NOMO-1 (cell line): ENCODE results near the gene ACTR10.

Experiments
- DNase-seq, 2 experiments: peaks; one replicate each; lab custom pipeline; 2025; ENCODE audit not compliant: unreplicated experiment in 2 of 2; lab: John Stamatoyannopoulos, UW

The ACTR10 gene

GRCh38 chr14:58278177-58278576 is 78.2 kb downstream of the ACTR10 start:
- DNase-seq, result no peak

- DNase-seq, result peak; percentile 31 to 79
Observed at GRCh38 chr14:58280954-58281787, 81.2 kb downstream of the ACTR10 start.

- no peak for DNase-seq
Observed at GRCh38 chr14:58281969-58282368, 82.0 kb downstream of the ACTR10 start.

- DNase-seq, result no peak
Observed at GRCh38 chr14:58282925-58283593, 83.1 kb downstream of the ACTR10 start.

- DNase-seq, result no peak
Observed at GRCh38 chr14:58283730-58284129, 83.8 kb downstream of the ACTR10 start.

- DNase-seq, result no peak
Observed at GRCh38 chr14:58285132-58285531, 85.2 kb downstream of the ACTR10 start.
